Measurements from ENCODE around the gene GDI1.
"Not testable (repeated sequence)": the region's sequence is repeated elsewhere in the genome, so short reads cannot be mapped to it uniquely, and the experiment has no call there.

Gene GDI1

DNA sequence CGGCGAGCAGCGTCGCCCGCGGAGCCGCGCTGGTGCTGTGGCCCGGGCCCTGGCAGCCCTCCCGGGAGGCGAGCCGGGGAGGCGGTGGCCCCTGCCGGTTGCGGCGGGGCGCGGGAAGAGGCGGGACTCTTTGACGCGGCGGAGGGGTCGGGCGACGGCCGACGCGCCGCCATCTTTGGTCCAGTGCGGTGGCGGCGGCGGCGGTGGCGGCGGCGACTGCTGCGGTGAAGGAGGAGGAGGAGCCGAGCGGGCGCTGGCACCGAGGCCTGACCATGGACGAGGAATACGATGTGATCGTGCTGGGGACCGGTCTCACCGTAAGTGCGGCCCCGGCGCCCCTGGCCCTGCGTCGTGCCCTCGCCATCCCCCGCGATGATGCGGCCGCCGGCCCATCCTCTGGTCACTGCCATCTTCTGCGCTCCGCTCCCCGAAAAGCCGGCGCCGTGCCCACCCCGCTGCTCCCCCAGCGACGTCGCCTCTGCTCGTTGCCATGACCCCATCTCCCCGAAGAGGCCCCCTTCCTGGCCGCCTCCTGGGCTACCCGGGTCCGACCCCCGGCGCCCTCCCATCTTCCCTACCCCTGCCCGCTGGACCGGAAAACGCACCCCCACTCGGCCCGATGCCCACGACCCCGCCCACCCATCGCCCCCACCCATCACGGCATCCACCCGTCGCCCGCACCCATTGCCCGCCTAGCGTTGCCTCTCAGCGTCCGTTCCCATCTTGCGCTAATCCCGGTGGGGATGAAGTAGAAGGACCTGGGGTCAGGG, at the start of gene GDI1:
GDI1 (plus strand) TSS at position 172 of the 770 bp plus-strand sequence; CDS start at position 273, 101 bp downstream.
- DNase-seq: peak; percentile 19 to 29

DNA sequence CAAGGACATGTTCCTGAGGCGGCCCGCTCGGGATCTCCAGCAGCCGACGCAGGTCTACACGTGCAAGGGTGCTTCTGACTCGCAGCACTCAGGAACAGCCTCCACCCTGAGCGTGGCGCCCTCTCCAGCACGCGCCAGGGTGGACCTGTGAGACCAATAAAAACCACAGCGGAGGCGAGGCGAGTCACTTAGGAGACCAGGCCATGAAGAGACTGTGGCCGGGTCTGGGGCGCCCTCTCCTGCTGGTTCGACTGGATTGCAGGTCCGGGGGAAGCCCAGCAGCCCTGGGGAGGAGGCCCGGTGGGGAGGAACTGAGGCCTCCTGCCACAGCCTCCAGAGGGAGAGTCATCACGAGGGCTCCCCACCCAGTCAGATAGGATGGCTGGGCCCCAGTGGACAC, 48.9 kb upstream of the GDI1 start:
- not testable (repeated sequence) for DNase-seq

DNA sequence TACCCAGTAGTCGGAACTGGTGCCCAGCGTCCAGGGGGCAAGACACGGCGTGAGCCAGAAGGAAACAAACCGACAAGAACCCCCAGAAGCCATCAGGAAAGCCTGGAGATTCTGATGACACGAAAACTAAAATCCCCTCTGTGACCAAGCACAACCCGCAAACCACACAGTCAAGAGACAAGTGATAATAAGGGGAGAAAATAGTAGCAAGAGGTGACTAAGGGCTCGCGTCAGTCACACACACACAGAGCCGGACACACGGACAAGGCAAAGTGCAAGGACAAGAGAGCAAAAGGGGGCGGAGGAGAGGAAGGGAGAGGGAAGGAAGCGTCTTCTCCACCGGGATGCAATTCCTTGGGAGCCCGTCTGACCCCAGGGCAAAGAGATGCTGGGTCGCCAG, 48.3 kb upstream of the GDI1 start:
- not testable (repeated sequence) for DNase-seq

DNA sequence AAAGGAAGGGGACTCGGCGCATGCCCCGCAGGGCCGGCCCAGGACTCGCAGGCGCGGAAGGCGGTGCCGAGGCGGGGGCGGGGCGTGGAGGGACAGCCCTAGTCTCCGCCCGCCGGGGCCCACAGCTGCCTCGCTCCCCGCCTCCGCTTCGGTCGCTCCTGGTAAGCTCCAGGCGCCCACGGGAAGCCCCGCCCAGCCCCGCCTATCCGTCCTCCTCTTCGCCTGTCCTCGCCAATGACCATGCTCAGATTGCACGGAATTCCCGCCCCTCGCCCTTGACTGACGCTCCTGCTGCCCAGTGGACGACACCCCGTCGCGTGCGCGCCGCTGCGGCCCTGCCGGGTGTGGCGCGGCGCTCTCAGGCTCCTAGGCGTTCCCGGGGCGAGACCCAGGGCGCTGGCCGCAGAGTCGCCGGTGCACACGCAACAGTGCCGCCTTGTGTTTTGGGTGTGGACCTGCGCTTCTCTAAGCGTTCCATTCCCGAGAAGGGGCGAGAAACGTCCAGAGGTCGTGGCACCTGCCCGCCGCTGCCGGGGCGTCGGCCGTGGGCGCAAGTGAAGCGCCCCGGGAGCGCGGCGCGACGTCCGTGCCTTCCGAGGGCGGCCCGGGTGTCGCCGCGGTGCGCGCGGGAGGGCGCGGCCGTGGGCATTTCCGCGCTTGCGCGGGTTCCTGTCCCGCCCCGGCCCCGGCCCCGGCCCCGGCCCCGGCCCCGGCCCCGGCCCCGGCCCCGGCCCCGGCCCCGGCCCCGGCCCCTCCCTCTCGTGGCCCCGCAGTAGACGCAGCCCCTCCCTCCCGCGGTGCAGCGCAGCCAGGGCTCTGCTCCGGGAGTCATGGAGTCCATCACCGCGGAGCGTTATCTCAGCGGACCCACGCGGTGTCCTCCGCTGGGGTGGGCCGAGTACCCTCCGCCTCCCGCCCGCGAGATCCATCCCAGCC, 46.9 kb upstream of the GDI1 start:
- not testable (repeated sequence) for DNase-seq

DNA sequence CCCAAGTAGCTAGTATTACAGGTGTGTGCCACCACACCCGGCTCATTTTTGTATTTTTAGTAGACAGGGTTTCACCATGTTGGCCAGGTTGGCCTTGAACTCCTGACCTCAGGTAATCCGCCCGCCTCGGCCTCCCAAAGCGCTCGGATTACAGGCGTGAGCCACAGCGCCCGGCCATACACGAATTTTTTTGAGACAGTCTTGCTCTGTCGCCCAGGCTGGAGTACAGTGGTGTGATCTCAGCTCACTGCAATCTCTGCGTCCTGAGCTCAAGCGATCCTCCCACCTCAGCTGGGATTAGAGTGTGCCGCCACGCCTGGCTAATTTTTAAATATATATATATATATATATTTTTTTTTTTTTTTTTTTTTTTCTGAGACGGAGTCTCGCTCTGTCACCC, 40.6 kb upstream of the GDI1 start:
- DNase-seq: not testable (repeated sequence)

DNA sequence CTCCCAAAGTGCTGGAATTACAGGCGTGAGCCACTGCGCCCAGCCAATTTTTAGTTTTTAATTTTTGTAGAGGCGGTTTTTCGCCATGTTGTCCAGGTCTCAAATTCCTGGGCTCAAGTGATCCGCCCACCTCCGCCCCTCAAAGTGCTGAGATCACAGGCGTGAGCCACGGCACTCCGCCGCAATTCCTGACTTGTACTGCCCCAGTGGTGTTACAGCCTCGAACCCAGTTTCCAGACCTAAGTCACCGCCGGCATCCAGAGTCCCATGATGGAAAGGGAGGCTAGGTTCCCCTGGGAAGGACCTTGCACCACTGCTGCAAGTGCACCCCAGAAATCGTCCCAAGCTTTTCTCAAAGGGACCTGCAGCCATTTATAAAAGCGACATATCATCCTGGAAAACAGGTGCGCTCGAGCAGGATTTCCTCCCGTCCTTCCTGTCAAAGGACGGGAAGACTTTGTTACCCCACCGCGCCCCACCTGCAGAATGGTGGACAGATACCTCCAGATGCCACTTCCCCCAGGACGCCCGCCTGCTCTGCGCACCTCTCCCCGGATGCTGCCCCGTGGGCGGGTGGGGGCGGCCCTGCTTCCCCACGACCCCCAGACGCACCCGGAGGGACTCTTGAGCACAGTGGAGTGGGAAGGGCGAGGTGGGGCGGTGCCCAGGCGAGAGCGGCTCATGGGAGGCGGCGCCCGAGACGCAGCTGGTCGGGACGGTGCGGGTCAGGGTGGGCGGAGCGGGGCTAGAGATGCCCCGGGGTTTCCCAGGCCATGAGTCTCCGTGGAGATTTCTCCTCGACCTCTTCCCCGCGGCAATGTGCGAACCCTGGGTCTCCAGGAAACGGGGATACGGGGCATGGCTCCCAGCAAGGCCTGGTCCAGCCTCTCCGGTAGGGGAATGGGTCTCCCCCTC, 39.7 kb upstream of the GDI1 start:
- DNase-seq: peak; percentile 63 to 75

DNA sequence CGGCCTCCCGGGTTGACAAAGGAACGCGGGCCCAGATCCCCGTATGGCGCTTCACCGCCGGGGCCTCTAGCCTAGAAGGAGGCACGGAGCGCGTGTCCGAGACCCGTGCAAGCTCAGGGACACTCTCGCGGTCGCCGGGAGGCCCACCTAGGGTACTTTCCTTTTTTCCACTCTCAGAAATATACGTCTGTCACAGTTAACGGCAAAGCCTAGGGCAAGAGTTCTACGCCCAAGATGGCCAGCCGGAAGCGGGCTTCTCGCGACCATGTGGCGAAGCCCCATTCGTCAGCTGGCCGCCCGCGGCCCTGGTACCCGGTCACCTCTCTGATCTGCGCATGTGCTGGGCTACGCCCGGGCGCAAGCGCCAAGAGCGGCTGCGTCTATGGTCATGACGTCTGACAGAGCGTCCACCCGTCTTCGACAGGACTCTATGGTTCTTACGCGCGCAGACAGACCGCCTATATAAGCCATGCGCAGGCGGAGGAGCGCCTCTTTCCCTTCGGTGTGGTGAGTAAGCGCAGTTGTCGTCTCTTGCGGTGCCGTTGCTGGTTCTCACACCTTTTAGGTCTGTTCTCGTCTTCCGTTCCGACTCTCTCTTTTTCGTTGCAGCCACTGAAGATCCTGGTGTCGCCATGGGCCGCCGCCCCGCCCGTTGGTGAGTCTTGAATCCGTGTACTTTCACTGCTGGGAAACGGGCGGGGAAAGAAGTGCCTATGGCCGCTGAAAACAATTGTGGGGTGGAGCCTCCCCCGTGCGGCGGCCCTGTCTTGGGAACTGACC, 38.9 kb upstream of the GDI1 start, which contains the start of gene RPL10:
RPL10 (plus strand) TSS at position 490 of the 780 bp plus-strand sequence; CDS start at position 633, 143 bp downstream.
- peak; percentile 89 to 93 for DNase-seq

DNA sequence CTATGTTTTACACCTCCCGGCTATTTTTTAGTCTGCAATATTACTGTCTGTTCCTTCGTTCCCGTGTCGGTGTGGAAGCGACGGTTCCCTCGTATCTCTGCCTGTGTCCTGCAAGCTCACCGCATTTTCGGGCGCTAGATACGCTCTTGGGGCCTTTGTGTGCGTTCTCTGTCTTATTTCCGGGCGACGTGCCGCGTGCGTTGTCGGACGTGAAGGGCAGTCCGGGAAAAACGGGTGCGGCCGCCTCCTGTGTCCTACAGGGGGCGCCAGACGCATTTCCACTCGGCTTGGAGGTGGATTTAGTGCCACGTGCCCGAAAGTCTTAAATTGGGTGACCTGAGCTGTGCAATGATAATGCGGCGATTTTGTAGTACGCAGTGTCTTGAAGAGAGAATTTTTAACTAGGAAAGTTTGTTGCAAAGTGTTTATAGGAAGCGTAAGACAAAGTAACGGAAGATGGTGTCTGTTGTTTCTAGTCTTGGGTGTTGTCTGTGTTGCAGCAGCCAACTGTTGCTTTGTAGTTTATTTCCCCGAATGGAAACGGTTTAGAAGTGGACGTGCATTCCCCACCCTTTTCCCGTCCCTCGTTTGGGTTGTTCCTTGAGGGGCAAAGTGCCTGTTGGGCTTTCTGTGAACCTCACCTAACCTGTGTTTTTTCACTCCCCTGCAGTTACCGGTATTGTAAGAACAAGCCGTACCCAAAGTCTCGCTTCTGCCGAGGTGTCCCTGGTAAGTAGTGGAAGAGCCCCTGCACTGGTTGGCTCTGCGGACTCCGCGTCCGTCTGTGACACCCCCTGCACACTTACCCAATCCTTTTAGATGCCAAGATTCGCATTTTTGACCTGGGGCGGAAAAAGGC, 38.1 kb upstream of the GDI1 start:
- DNase-seq: peak; percentile 66 to 81

DNA sequence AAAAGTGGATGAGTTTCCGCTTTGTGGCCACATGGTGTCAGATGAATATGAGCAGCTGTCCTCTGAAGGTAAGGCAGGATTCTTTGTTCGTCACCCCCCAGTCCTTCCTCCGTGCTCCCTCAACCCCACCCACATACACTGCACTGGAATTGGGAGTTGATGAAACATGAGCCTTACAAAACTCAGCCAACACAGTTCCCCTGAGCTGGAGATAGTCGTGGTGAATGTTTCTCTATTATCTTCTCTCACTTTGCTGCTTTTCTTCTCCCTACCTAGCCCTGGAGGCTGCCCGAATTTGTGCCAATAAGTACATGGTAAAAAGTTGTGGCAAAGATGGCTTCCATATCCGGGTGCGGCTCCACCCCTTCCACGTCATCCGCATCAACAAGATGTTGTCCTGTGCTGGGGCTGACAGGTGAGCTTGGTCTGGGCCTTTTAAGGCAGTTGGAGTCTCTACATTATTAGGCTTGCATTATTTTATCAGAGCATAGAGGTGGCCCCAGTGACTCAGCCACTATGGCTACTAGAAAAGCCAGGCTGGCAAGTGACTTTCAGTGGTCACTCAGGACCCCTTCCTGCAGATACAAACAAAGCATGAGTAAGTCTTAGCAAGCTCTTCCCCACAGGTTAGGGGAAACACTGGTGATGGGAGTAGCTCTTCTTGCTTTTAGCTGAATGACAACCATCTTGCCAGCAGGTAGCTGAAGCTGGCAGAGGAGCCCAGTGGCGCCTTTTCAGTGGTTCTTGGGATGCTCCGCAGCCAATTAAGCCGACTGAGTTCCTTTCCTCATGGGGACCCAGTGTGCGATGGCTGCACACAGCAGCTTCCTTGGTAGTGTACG, 37.2 kb upstream of the GDI1 start:
- DNase-seq: peak in 1 of 2 donors; percentile 2

DNA sequence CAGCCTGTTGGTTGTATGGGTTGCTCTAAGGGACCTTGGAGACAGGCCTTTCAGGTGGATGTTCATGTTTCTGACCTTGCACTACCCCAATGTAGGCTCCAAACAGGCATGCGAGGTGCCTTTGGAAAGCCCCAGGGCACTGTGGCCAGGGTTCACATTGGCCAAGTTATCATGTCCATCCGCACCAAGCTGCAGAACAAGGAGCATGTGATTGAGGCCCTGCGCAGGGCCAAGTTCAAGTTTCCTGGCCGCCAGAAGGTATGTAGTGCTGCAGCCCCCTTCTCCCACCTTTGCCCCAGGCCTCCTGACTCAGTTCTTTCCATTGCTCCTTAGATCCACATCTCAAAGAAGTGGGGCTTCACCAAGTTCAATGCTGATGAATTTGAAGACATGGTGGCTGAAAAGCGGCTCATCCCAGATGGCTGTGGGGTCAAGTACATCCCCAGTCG, 36.6 kb upstream of the GDI1 start:
- DNase-seq: not testable (repeated sequence)

DNA sequence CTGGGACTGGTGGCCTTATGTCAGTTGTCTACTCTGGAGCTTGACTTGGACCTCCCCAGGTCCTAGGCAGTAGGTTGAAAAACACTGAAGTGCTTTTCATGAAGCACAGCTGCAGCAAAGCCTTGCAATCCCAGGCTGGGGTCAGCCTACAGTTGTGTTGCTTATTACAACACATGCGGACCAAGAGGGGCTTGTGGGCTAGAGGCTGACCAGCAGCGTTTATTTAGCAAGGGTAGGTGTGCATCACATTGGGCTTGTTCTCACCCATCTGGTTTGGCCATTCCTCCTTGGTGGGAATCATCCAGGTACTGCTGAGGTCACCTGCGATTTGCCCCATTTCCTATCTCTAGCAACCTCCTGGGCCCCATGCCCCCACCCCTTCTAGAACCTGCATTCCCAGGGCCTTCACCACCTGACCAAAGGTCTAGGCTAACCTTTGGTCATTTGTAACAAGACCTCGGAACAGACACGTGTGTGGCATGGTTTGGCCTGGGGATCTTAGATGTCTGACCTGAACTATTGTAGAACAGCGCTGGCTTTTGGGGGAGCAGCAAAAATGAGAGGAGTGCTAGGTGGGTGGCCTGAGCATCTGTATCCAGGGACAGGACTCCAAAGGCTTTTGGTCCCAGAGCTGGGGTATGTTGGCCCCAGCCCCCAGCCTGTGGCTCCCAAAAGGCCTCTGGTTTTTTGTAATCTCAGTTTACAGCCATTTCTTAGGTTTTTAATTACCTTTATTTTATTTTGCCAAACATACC, 35.7 kb upstream of the GDI1 start:
- no peak for DNase-seq

DNA sequence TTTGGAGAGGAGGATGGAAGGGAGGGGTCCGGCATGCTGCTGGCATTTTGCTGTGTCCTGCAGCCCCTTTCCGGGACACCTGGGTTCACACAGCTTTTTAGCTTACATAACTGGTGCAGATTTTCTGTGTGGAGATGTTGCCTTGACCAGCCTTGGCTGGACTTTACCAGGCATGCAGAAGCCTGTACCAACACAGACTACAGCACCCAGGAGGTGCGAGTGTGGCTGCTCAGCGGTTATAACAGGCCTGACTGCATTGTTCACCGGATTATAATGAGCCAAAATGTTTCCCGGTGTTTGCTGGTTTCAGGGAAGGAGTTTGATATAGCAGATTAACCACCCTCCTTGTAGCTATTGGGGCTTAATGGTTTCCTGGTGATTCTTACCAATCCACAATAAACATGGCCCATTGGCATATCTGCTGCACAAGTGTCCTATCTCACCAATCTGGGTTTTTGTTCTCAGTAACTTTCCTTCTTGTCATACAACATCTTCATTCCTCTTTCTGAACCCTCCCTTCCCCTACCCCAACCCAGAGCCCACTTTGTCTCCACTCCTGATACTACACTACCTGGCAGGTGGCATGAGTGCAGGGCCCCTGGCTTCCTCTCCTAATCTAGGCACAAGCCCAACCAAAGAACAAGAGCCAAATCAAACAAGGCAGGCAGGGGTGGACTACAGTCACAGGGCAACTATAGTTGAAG, 34.9 kb upstream of the GDI1 start:
- no peak for DNase-seq

DNA sequence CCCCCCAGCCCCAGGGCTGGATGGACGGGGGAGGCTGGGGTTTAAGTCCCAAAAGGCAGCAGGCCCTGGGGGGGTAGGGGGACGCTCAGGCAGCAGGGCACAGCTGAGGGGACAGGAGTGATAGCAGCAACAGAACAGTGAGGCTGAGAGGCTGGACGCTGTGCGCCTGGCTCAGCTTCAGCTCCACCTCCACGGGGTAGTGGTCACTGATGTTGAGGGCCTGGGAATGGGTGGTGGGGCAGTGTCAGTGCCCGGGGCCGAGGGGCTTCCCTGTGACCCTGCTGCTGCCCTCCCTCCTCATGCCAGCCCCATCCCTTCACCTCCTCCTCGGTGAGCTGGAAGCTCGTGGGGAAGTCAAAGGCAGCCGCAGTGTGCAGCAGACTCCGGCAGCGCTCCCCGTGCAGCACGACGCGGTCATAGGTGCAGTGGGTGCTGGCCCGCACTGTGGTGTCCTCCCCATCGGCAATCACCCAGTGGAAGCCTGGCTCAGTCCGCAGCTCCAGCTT, 34.3 kb upstream of the GDI1 start:
- no peak for DNase-seq

DNA sequence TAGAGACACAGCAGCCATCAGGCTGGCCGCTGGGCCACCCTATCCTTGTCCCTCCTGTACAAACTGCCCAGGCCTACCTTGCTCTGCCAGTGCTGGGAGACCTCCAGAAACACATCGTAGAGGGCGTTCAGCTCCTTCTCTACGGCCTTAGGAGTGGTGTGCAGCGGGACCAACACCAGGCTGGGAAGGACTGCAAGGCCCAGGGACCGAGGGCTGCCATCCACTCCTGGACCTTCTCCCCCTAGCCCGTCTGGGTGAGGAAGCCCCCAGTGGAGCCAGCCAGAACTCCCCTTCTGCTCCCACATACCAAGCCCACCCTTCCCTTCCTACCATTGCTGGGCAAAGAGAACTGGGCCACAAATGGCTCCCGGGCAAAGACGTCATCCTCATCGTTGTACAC, 33.8 kb upstream of the GDI1 start:
- no peak for DNase-seq

DNA sequence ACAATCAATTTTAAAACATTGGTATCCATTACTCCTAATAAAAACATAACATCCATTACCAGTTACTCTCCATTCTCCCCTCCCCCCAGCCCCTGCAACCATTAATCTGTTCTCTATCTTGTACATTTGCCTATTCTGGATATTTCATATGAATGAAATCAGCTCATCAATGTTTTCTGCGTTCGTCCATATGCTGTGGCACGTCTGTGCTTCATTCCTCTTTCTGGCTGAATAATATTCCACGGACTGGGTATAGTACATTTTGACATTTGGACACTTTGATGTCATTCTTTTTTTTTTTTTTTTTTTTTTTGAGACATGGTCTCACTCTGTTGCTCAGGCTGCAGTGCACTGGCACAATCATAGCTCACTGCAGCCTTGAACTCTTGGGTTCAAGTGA, 33.1 kb upstream of the GDI1 start:
- no peak for DNase-seq

DNA sequence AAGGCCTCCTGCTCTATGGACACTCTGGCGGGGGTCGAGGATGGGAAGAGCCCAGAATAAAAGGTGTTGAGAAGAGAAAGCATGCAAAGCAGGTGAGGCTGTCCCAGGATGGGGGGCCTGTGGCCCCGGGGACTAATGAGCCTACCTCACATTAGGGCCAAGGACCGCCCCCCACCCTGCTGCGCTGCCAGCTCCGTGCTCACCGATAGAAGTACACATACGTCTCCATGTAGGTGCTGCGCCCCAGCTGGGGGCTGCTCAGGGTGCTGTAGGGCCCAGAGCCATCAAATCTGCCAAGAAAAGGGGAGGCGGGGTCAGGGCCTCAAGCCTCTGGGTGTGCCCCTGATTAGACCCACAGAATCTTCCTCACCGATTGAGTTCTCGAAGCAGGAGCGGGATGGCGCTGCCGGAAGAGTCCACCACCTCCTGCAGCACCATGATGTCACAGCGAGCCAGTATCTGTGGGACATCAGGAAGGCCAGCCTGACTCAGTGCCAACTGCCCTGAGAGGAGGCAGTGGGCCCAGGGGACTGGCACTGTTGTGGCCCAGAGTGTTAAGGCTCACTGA, 32.2 kb upstream of the GDI1 start:
- no peak for DNase-seq

DNA sequence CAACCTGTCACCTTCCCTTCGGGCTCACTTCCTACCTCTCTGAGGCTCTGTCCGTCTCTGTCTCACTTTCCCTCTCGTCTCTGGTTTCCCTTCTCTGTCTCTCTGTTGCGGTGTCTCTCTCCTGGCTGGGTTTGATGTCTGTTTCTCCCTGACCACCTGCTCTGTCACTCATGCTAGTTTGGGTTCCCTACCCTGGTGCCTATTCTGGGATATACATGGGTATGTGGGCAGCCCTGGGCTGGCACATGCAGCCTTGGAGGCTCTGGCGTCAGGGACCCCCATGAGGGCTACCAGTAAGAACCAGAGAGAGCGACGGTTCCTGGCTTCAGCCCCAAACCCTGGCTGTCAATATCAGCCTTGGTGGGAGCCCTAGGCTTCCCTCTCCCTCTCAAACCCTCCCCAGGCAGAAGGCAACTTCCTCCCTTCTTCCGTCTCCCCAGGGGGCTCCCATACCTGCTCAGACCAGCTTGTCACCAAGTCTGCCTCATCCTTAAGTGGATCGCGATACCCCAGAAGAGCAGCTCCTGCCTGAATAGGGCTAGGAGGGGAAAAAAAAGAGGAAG, 28.2 kb upstream of the GDI1 start:
- DNase-seq: no peak

Data from inflammatory macrophage treated with lipopolysaccharide for 1 hour (primary cell).